GM12864 (cell line): ENCODE results near the gene PLXNB2.

Experiments used
- DNase-seq: peaks from one replicate; pipeline ENCODE4 v3.0.0-alpha.2; 2011; ENCODE audit warnings: low read depth
- H3K4me3 ChIP-seq: 2 replicates; pipeline ENCODE4 v1.5.1; 2011; ENCODE audit warnings: mild to moderate bottlenecking, low read depth, low read length, control low read depth
- CTCF ChIP-seq: IDR thresholded peaks from 2 replicates; pipeline ENCODE4 v1.5.1; 2011; ENCODE audit warnings: low read depth, mild to moderate bottlenecking, moderate library complexity, low read length, control low read depth, inconsistent platforms; ENCODE audit errors: missing control alignments

PLXNB2 gene

GRCh38 chr22:50257041-50257440 is 50.4 kb downstream of the PLXNB2 start:
- no peak for DNase-seq
- TF ChIP-seq CTCF: no peak
- H3K4me3 ChIP-seq: no peak overlapping the region

DNA sequence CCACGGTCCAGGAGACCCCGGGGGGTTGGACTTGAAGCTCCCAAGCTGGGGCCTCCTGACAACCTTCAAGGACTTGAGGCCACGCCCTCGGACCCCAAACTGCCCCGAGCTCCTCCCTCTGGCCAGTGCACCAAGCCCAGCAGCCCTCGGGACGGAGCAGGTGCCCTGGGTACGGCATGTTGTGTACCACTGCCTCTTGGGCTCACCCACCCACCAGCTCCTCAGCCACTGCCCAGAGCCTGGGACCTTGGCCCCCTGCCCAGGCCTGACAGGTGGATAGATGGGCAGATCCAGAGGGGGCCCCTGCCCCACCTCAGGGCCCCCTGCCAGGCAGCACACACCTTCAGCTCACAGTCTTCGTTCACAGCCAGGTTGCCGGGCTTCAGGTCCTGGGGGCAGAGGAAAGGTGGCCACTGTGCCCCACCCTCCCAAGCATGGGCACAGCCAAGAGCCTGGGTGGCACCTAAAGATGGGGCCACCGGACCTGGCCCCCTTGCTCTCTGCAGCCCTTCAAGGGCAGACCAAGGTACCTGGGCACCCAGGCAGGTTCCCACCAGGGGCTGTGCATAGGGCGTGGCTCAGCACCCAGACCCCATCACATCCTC is 51.1 kb downstream of the PLXNB2 start:
- H3K4me3 ChIP-seq: no peak overlapping the region
- no peak for DNase-seq
- TF ChIP-seq CTCF: no peak

DNA sequence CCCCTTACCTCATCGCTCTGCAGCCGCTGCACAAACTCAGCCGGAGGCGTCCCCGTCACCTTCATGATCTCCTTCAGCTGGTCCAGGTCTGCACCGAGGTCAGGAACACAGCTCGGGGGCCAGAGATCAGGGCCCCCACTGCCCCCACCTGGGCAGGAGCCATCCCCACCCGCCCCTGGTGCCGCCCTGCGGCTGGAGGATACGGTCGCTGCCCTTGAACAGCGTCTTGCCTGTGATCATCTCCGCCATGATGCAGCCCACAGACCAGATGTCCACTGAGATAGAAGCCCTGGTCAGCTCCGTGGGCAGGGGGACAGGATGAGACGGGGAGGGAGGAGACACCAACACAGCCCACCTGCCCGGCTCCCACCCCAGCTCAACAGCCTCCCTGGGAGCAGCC is 51.8 kb downstream of the PLXNB2 start:
- H3K4me3 ChIP-seq: no peak overlapping the region
- TF ChIP-seq CTCF: no peak

DNA sequence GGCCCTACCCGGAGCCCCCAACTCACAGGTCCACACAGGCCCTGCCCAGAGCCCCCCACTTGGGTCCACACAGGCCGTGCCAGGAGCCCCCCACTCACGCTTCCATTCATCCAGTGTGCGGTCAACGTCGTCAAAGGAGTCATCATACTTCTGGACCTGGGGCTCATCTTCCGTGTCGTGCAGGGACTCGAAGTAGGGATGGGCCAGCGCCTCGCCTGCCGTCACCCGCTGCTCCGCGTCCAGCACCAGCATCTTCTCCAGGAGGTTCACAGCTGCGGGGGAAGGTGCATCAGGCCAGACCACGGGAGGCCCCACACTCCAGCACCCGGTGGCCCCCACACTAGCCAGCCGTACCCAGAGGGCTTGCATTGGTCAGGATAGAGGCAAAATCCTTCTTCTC is 52.3 kb downstream of the PLXNB2 start:
- H3K4me3 ChIP-seq: no peak overlapping the region
- DNase-seq: no peak
- no peak for TF ChIP-seq CTCF

More for the DNA sequence above, 51.8 kb downstream of the PLXNB2 start:
- DNase-seq: no peak

GRCh38 chr22:50253941-50254340 is 53.5 kb downstream of the PLXNB2 start:
- DNase-seq: no peak
- TF ChIP-seq CTCF: no peak
- no peak overlapping the region for H3K4me3 ChIP-seq

DNA sequence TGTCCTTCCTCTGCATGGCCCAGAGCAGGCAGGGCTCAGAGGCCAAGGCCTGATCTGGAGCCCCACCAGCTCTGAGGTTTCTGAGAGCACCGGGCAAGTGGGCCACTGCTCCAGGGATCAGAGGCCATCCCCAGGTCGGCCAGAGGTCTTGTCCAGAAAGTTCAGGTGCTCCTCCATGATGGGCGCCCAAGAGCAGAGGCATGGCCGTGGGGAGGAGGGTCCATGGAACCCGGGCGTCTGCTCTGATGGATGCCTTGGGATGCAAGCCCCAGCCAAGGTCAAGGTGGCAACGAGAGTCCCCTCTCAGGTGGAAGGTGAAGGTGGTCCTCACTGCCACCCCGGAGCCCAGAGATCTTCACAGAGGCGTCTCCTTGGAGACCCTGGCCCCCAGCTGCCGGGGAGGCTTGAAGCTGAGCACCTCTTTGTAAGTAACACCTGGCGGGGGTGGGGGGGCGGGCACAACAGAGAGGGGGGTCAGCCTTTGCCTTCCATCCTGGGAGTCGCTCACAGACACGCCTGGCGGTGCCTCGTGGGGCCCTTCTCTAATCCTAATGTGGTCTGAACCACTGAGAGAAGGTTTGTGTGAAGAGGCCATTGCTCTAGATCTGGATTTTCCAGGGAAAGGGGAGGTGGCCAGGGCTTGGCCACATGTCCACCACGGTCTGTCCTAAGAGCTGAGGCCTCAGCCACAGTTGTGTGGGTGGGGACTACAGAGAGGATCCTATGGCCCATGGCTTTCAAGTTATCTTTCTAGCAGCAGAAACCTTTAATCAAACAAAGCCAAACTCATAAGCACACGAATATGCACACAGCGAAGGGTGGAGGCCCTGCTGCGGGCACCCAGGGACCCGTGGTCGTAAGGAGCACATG is 54.2 kb downstream of the PLXNB2 start:
- no peak for DNase-seq
- no peak for TF ChIP-seq CTCF
- H3K4me3 ChIP-seq: no peak overlapping the region
